ENCODE results near the gene OR5AR1. TPM values are rescaled to one million over a fixed set of nuclear protein-coding genes. Genes with fewer than 3 reads are reported as not detected.
"Not testable (repeated sequence)": the region's sequence is repeated elsewhere in the genome, so short reads cannot be mapped to it uniquely, and the experiment has no call there.

Gene OR5AR1
- total RNA-seq, 1 experiment from 2014 or later: not detected

GRCh38 chr11:56688554-56689100, 25.1 kb downstream of the OR5AR1 start:
- H3K4me3 ChIP-seq (replicated peaks in 1 of 2; ENCODE audit: low read depth in 1 of 2, low read length in 2 of 2): no peak overlapping the region
- H3K9me2 ChIP-seq (ENCODE audit: insufficient read depth): no peaks in the 10 kb centered on the region
- peaks cover 3 to 5% of the 10 kb centered on the region in 2 experiments; a peak in 2 of 4 replicates for H3K9me3 ChIP-seq (ENCODE audit: control insufficient read depth in 1 of 2, insufficient read depth in 1 of 2, low read depth in 1 of 2, low read length in 2 of 2)
- H3K4me1 ChIP-seq (ENCODE audit: control insufficient read depth in 1 of 2, insufficient read depth in 2 of 2, low read length in 2 of 2): no peaks in the 10 kb centered on the region
- ChIA-PET POLR2A (no interaction called here), RAD21 (ENCODE audit: low non-redundant PET in 1 of 2, low total read pairs in 2 of 2, uncharacterized antibody in 2 of 2, unreplicated experiment in 2 of 2) (no interaction called here), CTCF (no interaction called here)
- BruUV-seq (replicated peaks): no TSS peak
- no peaks in the 10 kb centered on the region for H4K20me1 ChIP-seq (ENCODE audit: insufficient read depth)
- H2AFZ ChIP-seq (ENCODE audit: low read depth, low read length, poor library complexity, severe bottlenecking): no peak overlapping the region
- intact Hi-C loops (cut with micrococcal nuclease): no loop called here
- no peaks in the 10 kb centered on the region for H3K36me3 ChIP-seq (ENCODE audit: control insufficient read depth in 1 of 2, insufficient read depth in 2 of 2, low read length in 2 of 2)
- H3K9ac ChIP-seq (ENCODE audit: low read length): no peak overlapping the region
- no peak for DNase-seq (ENCODE audit: low read depth, low spot score)
- no peak overlapping the region for H3K4me2 ChIP-seq (ENCODE audit: low read length)
- H3K27ac ChIP-seq (ENCODE audit: low read depth, low read length): no peak overlapping the region
- no peaks in the 10 kb centered on the region for H3K27me3 ChIP-seq (ENCODE audit: insufficient read depth, low read length)
- ATAC-seq: no peak
- no peaks in the 10 kb centered on the region for H3K79me2 ChIP-seq (ENCODE audit: insufficient read depth, low read length)
- TF ChIP-seq ATF3 (IDR thresholded peaks at IDR 0.05) (no peak), CTCF (IDR thresholded peaks at IDR 0.05 in 2 of 3, conservative IDR thresholded peaks at IDR 0.05 in 1 of 3; ENCODE audit: borderline replicate concordance in 1 of 3, insufficient read depth in 1 of 3, low read depth in 2 of 3, low read length in 2 of 3) (no peak), CBX3 (IDR thresholded peaks at IDR 0.05; ENCODE audit: low read depth) (no peak), ZNF274 (IDR thresholded peaks at IDR 0.05; ENCODE audit: low read depth, low read length) (no peak), YY1 (IDR thresholded peaks at IDR 0.05; ENCODE audit: extremely low read depth, insufficient replicate concordance, low read depth, low read length) (no peak), SIN3A (IDR thresholded peaks at IDR 0.05; ENCODE audit: low read depth) (no peak), REST (IDR thresholded peaks at IDR 0.05; ENCODE audit: low read depth) (no peak), POLR2AphosphoS5 (IDR thresholded peaks at IDR 0.05; ENCODE audit: low read depth, low read length) (no peak), ELF1 (IDR thresholded peaks at IDR 0.05; ENCODE audit: borderline replicate concordance, low read depth) (no peak), MAX (IDR thresholded peaks at IDR 0.05) (no peak), CEBPB (IDR thresholded peaks at IDR 0.05; ENCODE audit: low read depth) (no peak), FOSL1 (IDR thresholded peaks at IDR 0.05; ENCODE audit: low read depth) (no peak), SP1 (IDR thresholded peaks at IDR 0.05; ENCODE audit: low read depth) (no peak), EZH2 (IDR thresholded peaks at IDR 0.05) (no peak), EZH2phosphoT487 (IDR thresholded peaks at IDR 0.05; ENCODE audit: borderline replicate concordance) (no peak), SRF (IDR thresholded peaks at IDR 0.05; ENCODE audit: low read depth) (no peak), JUND (IDR thresholded peaks at IDR 0.05) (no peak)

GRCh38 chr11:56691179-56691578, 27.7 kb downstream of the OR5AR1 start:
- H3K9me3 ChIP-seq (ENCODE audit: control insufficient read depth in 1 of 2, insufficient read depth in 1 of 2, low read depth in 1 of 2, low read length in 2 of 2); H3K9ac ChIP-seq (ENCODE audit: low read length); H2AFZ ChIP-seq (ENCODE audit: low read depth, low read length, poor library complexity, severe bottlenecking); DNase-seq (ENCODE audit: low read depth, low spot score); POLR2A ChIA-PET; ATAC-seq; H3K27ac ChIP-seq (ENCODE audit: low read depth, low read length); CTCF ChIA-PET; H4K20me1 ChIP-seq (ENCODE audit: insufficient read depth); RAD21 ChIA-PET (ENCODE audit: low non-redundant PET in 1 of 2, low total read pairs in 2 of 2, uncharacterized antibody in 2 of 2, unreplicated experiment in 2 of 2); BruUV-seq (replicated peaks); H3K27me3 ChIP-seq (ENCODE audit: insufficient read depth, low read length); intact Hi-C loops (cut with micrococcal nuclease); H3K79me2 ChIP-seq (ENCODE audit: insufficient read depth, low read length); H3K4me2 ChIP-seq (ENCODE audit: low read length); H3K9me2 ChIP-seq (ENCODE audit: insufficient read depth); H3K36me3 ChIP-seq (ENCODE audit: control insufficient read depth in 1 of 2, insufficient read depth in 2 of 2, low read length in 2 of 2); H3K4me1 ChIP-seq (ENCODE audit: control insufficient read depth in 1 of 2, insufficient read depth in 2 of 2, low read length in 2 of 2); H3K4me3 ChIP-seq (replicated peaks in 1 of 2; ENCODE audit: low read depth in 1 of 2, low read length in 2 of 2): not testable (repeated sequence)
